Measurements from ENCODE around the gene MORN5. TPM values are rescaled to one million over a fixed set of nuclear protein-coding genes. Genes with fewer than 3 reads are reported as not detected.

MORN5 gene
- total and polyA plus RNA-seq, 2 donors (not counting 1 experiment from before 2014, with no cell fraction given), result 0.33 TPM; not detected in 1

GRCh38 chr9:122126331-122127261, 33.1 kb upstream of the MORN5 start:
- Histone ChIP-seq H3K4me3 (replicated peaks in 1 of 4; ENCODE audit: control extremely low read depth in 1 of 4, insufficient read depth in 1 of 4, low read depth in 3 of 4, low read length in 4 of 4) (peak overlapping the region; percentile 22 to 48 (median 34)), H3K9me3 (ENCODE audit: control insufficient read depth, insufficient read depth, low read depth, low read length) (no peaks in the 10 kb centered on the region), H3K9ac (ENCODE audit: insufficient read depth, low read length) (no peak overlapping the region), H3K4me2 (ENCODE audit: extremely low read depth, insufficient read depth, low read length) (peak overlapping the region; percentile 75), H3K36me3 (ENCODE audit: control insufficient read depth, insufficient read depth, low read length) (no peaks in the 10 kb centered on the region), H3K79me2 (ENCODE audit: control insufficient read depth, insufficient read depth, low read length) (no peaks in the 10 kb centered on the region), H3K4me1 (ENCODE audit: control insufficient read depth, extremely low read depth, insufficient read depth, low read length) (peaks cover 10% of the 10 kb centered on the region), H2AFZ (ENCODE audit: low read length) (peak overlapping the region; percentile 84), H3K27ac (ENCODE audit: insufficient read depth, low read length) (no peak overlapping the region), H3K27me3 (ENCODE audit: control insufficient read depth, insufficient read depth, low read length) (peaks cover 5% of the 10 kb centered on the region), H4K20me1 (ENCODE audit: control insufficient read depth, extremely low read depth, insufficient read depth, low read length) (no peaks in the 10 kb centered on the region)
- peak in 1 of 2 donors; percentile 13 for TF ChIP-seq CTCF (conservative IDR thresholded peaks at IDR 0.05 in 1 of 2, IDR thresholded peaks at IDR 0.05 in 1 of 2; ENCODE audit: low read depth in 1 of 2, low read length in 2 of 2)
- TF ChIP-seq EZH2 (IDR thresholded peaks at IDR 0.05; ENCODE audit: low read length, missing control alignments), result no peak
- DNase-seq (ENCODE audit: low read depth in 2 of 2), result peak in 1 of 2 donors; percentile 61

GRCh38 chr9:122127396-122127798, 32.3 kb upstream of the MORN5 start:
- Histone ChIP-seq H3K4me3 (replicated peaks in 1 of 4; ENCODE audit: control extremely low read depth in 1 of 4, insufficient read depth in 1 of 4, low read depth in 3 of 4, low read length in 4 of 4) (no peak overlapping the region), H3K79me2 (ENCODE audit: control insufficient read depth, insufficient read depth, low read length) (no peaks in the 10 kb centered on the region), H3K4me1 (ENCODE audit: control insufficient read depth, extremely low read depth, insufficient read depth, low read length) (peaks cover 10% of the 10 kb centered on the region), H3K27ac (ENCODE audit: insufficient read depth, low read length) (no peak overlapping the region), H4K20me1 (ENCODE audit: control insufficient read depth, extremely low read depth, insufficient read depth, low read length) (no peaks in the 10 kb centered on the region), H3K27me3 (ENCODE audit: control insufficient read depth, insufficient read depth, low read length) (peaks cover 5% of the 10 kb centered on the region), H3K36me3 (ENCODE audit: control insufficient read depth, insufficient read depth, low read length) (no peaks in the 10 kb centered on the region), H2AFZ (ENCODE audit: low read length) (no peak overlapping the region), H3K9me3 (ENCODE audit: control insufficient read depth, insufficient read depth, low read depth, low read length) (no peaks in the 10 kb centered on the region), H3K9ac (ENCODE audit: insufficient read depth, low read length) (no peak overlapping the region), H3K4me2 (ENCODE audit: extremely low read depth, insufficient read depth, low read length) (no peak overlapping the region)
- no peak for DNase-seq (ENCODE audit: low read depth in 2 of 2)
- no peak for TF ChIP-seq EZH2 (IDR thresholded peaks at IDR 0.05; ENCODE audit: low read length, missing control alignments)
- no peak for TF ChIP-seq CTCF (conservative IDR thresholded peaks at IDR 0.05 in 1 of 2, IDR thresholded peaks at IDR 0.05 in 1 of 2; ENCODE audit: low read depth in 1 of 2, low read length in 2 of 2)

- no peaks in the 10 kb centered on the region for H3K79me2 ChIP-seq (ENCODE audit: control insufficient read depth, insufficient read depth, low read length)
- H3K36me3 ChIP-seq (ENCODE audit: control insufficient read depth, insufficient read depth, low read length), result no peaks in the 10 kb centered on the region
- no peak overlapping the region for H2AFZ ChIP-seq (ENCODE audit: low read length)
- TF ChIP-seq EZH2 (IDR thresholded peaks at IDR 0.05; ENCODE audit: low read length, missing control alignments) (no peak), CTCF (conservative IDR thresholded peaks at IDR 0.05 in 1 of 2, IDR thresholded peaks at IDR 0.05 in 1 of 2; ENCODE audit: low read depth in 1 of 2, low read length in 2 of 2) (no peak)
- DNase-seq (ENCODE audit: low read depth in 2 of 2), result no peak
- no peak overlapping the region for H3K27ac ChIP-seq (ENCODE audit: insufficient read depth, low read length)
- H3K27me3 ChIP-seq (ENCODE audit: control insufficient read depth, insufficient read depth, low read length), result peaks cover 5% of the 10 kb centered on the region
- H4K20me1 ChIP-seq (ENCODE audit: control insufficient read depth, extremely low read depth, insufficient read depth, low read length), result no peaks in the 10 kb centered on the region
- peaks cover 10% of the 10 kb centered on the region for H3K4me1 ChIP-seq (ENCODE audit: control insufficient read depth, extremely low read depth, insufficient read depth, low read length)
- no peak overlapping the region for H3K9ac ChIP-seq (ENCODE audit: insufficient read depth, low read length)
- H3K4me3 ChIP-seq (replicated peaks in 1 of 4; ENCODE audit: control extremely low read depth in 1 of 4, insufficient read depth in 1 of 4, low read depth in 3 of 4, low read length in 4 of 4), result no peak overlapping the region
- H3K9me3 ChIP-seq (ENCODE audit: control insufficient read depth, insufficient read depth, low read depth, low read length), result no peaks in the 10 kb centered on the region
- H3K4me2 ChIP-seq (ENCODE audit: extremely low read depth, insufficient read depth, low read length), result no peak overlapping the region
Measured at GRCh38 chr9:122128007-122128968, 31.4 kb upstream of the MORN5 start.

Measured in fibroblast of lung (primary cell).